Dermis blood vessel endothelial cell (primary cell): ENCODE results near the gene WFDC2. TPM values are rescaled to one million over a fixed set of nuclear protein-coding genes. Genes with fewer than 3 reads are reported as not detected.
"Not testable (repeated sequence)": the region's sequence is repeated elsewhere in the genome, so short reads cannot be mapped to it uniquely, and the experiment has no call there.

Source experiments
- DNase-seq: peaks from one replicate; pipeline ENCODE4 v3.0.0; 2010
- total RNA-seq: library from RNA; depleted of rRNA; stranded (reverse); fragments of >200 nt; gene quantifications from 2 replicates; pipeline ENCODE4 v1.2.3, GENCODE V29; 2014

WFDC2 gene
- total RNA-seq, 1 donor from 2014 or later = not detected

- DNase-seq = no peak
Observed at GRCh38 chr20:45452772-45453691, 16.5 kb upstream of the WFDC2 start.

DNA sequence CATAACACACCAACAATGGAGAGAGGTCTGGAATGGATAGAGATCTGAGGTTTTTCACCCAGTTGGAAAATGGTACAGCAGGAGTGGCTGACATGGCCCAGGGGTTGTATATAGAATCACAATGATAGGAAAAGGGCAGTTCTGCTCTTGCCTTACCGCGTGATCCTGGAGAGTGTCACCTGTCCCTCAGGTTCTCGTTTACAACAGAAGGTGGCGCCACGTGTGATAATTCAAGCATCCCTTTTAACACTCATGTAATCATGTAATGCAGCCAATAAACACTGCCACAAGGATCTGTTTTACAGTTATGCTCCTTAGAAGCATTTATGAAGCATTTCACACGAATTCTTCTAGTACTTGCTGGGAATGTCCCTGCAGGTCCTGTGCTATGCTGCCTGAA lies 12.9 kb upstream of the WFDC2 start:
- peak; percentile 52 for DNase-seq

GRCh38 chr20:45459606-45460005 lies 9.9 kb upstream of the WFDC2 start:
- peak; percentile 6 for DNase-seq

GRCh38 chr20:45461225-45461624 lies 8.3 kb upstream of the WFDC2 start:
- DNase-seq = no peak

DNA sequence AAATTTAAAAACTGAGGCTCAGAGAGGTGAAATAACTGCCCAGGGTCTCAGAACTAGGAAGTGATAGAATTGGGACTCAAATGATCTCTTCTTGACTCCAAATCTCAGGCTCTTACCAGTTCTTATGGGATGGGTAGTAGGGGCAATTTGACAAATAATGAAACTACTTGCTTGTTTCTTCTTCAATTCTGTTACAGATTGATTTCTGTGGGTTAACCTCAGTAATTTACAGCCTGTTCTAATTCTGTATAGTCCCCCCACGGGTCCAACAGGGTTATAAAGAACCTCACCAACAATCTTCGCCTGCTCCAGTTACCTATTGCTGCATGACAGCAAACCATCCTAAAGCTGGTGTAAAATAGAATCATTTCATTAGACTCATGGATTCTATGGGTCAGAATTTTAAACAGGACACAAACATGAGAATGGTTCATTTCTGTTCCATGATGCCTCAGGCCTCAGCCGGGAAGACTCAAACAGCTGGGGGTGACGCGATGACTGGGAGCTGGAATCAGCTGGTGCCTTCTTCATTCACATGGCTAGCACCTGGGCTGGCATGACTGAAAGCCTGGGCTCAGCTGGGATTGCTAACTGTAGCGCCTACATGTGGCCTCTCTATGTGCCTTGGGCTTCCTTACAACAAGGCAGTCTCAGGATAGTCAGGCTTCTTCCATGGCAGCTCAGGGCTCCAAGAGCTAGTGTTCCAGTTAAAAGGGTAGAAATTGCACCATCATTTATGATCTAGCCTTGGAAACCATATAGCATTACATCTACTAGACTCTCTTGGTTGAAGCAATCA lies 6.6 kb upstream of the WFDC2 start:
- DNase-seq = no peak

DNA sequence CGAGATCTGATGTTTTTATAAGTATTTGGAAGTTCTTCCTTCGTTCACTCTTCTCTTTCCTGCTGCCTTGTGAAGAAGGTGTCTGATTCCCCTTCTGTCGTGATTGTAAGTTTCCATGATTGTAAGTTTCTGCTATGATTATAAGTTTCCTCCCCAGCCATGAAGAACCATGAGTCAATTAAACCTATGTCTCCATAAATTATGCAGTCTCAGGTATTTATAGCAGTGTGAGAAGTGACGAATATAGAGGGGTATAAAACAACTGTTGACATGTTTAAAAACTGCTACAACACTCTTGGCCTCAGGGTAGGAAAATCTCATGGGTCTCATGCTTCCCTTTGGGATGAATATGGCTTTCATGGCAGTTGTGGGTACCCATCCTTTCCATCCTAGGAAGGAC lies 5.8 kb upstream of the WFDC2 start:
- DNase-seq = no peak

GRCh38 chr20:45465491-45466266 lies 3.9 kb upstream of the WFDC2 start:
- DNase-seq = no peak

DNA sequence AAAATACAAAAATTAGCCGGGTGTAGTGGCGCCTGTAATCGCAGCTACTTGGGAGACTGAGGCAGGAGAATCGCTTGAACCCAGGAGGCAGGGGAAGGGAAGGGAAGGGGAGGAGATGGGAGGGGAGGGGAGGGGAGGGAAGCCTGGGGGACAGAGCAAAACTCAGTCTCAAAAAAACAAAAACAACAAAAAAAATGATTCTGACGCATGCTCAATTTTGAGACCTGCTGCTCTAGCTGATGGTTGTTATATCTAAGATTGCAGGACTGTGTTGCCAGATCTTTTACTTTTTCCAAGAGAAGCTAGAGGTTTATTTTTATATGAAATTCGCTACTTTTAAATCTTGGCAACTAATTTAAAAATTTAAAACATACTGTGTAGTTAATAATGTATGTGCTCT lies 2.4 kb upstream of the WFDC2 start:
- DNase-seq = no peak

DNA sequence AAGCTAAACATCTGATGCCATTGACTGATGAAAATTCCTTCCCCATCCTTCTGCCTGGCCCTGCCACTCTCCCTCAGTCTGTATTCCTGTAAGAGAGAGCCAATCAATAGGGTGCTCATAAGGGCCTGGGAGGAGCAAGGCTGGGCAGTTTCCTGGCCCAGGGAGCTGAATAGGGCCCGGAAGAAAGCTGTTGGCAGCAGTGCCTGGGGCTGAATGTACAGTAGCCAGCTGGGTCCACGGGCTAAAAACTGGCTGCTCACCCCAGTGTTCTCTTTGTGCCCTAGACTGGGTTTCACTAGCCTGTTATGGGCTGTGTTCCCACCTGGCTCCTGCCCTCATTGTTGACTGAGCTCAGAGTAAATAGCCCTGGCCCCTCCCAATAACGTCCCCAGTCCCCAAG lies 1.7 kb upstream of the WFDC2 start:
- no peak for DNase-seq

GRCh38 chr20:45470262-45470931 lies 844 bp downstream of the WFDC2 start:
- DNase-seq = peak; percentile 24

DNA sequence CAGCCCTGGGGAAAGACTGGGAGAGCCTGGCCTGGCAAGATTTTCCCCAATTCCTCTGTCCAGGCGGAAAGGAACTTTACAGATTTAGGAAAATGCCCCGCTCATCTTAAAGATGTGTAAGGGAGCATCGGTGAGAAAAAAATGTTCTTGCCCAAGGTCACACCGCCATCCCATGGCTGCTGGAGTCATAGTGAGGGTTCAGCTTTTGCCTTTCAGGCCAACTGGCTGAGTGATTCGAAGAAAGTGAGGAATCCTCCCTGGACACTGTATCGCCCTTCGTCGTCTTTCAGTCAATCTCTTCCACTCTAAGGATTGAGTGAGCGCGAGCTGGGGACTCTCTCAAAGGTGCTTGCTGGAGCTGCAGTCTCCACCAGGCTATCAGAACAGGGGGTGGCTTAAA lies 1.4 kb downstream of the WFDC2 start:
- DNase-seq = no peak

DNA sequence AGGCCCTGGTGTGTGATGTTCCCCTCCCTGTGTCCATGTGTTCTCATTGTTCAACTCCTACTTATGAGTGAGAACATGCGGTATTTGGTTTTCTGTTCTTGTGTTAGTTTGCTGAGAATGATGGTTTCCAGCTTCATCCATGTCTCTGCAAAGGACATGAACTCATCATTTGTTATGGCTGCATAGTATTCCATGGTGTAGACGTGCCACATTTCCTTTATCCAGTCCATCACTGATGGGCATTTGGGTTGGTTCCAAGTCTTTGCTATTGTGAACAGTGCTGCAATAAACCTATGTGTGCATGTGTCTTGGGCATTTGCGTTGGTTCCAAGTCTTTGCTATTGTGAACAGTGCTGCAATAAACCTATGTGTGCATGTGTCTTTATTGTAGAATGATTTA lies 2.7 kb downstream of the WFDC2 start:
- not testable (repeated sequence) for DNase-seq

DNA sequence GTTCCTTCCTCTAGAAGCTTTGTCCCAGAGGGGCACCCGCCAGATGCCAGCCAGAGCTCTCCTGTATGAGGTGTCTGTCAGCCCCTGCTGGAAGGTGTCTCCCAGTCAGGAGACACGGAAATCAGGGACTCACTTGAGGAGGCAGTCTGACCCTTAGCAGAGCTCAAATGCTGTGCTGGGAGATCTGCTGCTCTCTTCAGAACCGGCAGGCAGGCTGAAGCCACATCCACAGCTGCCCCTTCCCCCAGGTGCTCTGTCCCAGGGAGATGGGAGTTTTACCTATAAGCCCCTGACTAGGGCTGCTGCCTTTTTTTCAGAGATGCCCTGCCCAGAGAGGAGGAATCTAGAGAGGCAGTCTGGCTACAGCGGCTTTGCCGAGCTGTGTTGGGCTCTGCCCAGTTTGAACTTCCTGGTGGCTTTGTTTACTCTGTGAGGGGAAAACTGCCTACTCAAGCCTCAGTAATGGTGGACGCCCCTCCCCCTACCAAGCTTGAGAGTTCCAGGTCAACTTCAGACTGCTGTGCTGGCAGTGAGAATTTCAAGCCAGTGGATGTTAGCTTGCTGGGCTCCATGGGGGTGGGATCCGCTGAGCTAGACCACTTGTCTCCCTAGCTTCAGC lies 8.1 kb downstream of the WFDC2 start:
- not testable (repeated sequence) for DNase-seq

DNA sequence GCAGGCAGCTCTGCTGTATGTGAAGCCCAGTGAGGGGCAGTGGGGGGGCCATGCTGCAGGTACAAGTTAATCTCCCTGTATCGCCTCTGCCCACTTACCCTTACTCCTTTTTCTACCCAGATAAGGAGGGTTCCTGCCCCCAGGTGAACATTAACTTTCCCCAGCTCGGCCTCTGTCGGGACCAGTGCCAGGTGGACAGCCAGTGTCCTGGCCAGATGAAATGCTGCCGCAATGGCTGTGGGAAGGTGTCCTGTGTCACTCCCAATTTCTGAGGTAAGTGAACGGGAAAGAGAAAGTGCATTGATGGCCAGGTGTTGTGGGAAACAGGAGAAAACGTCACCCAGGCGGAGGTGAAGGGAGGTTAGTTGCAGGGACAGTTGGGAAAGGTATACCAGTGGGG lies 10.3 kb downstream of the WFDC2 start:
- DNase-seq = no peak

DNA sequence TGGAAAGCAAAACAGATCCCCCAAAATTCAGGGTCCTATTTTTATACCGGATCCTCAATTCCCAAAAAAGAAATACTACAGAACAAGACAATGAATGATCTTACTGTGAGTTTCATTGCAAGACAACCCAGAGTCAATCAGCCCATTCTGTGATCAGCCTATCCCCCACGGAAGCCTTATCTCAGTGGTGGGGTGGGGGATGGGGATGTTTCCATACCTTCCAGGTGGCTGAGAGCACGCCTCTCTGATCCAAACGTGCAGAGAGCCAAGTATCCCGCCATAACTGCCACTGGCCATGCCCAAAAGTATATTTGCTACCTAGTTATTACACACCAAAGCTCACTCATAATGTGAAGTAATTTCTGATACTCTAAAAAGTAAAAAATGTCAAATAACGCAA lies 15.1 kb downstream of the WFDC2 start:
- no peak for DNase-seq

DNA sequence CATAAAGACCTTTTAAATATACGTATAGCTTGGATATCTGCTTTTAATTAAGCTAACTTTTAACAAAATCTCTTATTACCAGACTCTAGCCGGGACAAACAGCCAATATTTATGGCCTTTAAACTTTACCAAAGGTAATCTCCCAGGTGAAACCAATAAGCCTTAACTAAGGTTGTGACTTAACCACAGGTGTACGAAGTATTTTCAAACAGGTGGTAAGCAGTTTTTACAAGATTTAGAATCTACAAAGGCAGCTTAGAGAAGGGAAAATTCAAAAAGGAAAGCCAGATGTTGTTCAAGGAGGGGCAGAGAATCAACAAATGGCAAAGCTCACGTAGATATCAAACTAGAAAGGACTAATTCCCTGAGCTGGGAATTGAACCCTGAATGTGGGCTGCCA lies 15.8 kb downstream of the WFDC2 start:
- DNase-seq = no peak

- no peak for DNase-seq
Observed at GRCh38 chr20:45487231-45487635, 17.7 kb downstream of the WFDC2 start.

- DNase-seq = no peak
Observed at GRCh38 chr20:45489083-45489531, 19.6 kb downstream of the WFDC2 start.

GRCh38 chr20:45495501-45495941 lies 26.0 kb downstream of the WFDC2 start:
- no peak for DNase-seq

GRCh38 chr20:45496166-45496565 lies 26.6 kb downstream of the WFDC2 start:
- DNase-seq = no peak

GRCh38 chr20:45497971-45498494 lies 28.5 kb downstream of the WFDC2 start:
- no peak for DNase-seq

DNA sequence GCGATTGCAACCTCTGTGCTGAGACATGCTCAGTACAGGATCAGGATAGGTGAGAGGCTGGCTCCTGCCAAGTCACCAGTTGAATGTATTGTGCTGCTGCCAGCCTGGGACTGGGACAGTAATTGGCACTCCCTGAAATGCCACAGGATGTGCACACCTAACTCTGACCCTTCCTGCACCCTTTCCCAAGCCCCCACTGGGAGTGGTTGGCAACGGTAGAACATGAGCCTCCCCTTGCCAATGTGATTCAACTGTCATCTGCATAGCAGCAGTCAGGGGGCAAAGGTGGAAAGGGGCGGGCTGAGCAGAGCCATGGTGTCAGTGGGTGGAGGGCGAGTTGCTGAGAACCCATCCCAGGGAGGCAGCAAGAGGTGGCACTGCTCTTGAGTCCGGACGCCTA lies 30.5 kb downstream of the WFDC2 start:
- DNase-seq = no peak
